ENCODE measurements around the gene NKPD1.

Gene NKPD1

GRCh38 chr19:45145270-45146189, 15.3 kb downstream of the NKPD1 start:
- Histone ChIP-seq H2AFZ (ENCODE audit: low read length, unreplicated experiment) (no peak overlapping the region), H3K4me3 (ENCODE audit: low read depth, low read length) (no peak overlapping the region), H3K4me1 (ENCODE audit: control insufficient read depth, insufficient read depth, low read length, unreplicated experiment) (no peaks in the 10 kb centered on the region), H3K27me3 (ENCODE audit: insufficient read depth, low read length) (no peaks in the 10 kb centered on the region), H3K36me3 (ENCODE audit: insufficient read depth, low read length) (no peaks in the 10 kb centered on the region), H3K79me2 (ENCODE audit: control insufficient read depth, insufficient read depth, low read length, unreplicated experiment) (no peaks in the 10 kb centered on the region), H3K27ac (ENCODE audit: low read depth, low read length) (no peak overlapping the region)

- no peaks in the 10 kb centered on the region for H3K79me2 ChIP-seq (ENCODE audit: control insufficient read depth, insufficient read depth, low read length, unreplicated experiment)
- no peak overlapping the region for H3K4me3 ChIP-seq (ENCODE audit: low read depth, low read length)
- H3K27me3 ChIP-seq (ENCODE audit: insufficient read depth, low read length): no peaks in the 10 kb centered on the region
- no peaks in the 10 kb centered on the region for H3K36me3 ChIP-seq (ENCODE audit: insufficient read depth, low read length)
- H3K27ac ChIP-seq (ENCODE audit: low read depth, low read length): no peak overlapping the region
- H2AFZ ChIP-seq (ENCODE audit: low read length, unreplicated experiment): no peak overlapping the region
- H3K4me1 ChIP-seq (ENCODE audit: control insufficient read depth, insufficient read depth, low read length, unreplicated experiment): no peaks in the 10 kb centered on the region
Measured at GRCh38 chr19:45144431-45145269, 16.1 kb downstream of the NKPD1 start.

GRCh38 chr19:45142726-45143110, 18.1 kb downstream of the NKPD1 start:
- Histone ChIP-seq H2AFZ (ENCODE audit: low read length, unreplicated experiment) (no peak overlapping the region), H3K36me3 (ENCODE audit: insufficient read depth, low read length) (no peaks in the 10 kb centered on the region), H3K4me1 (ENCODE audit: control insufficient read depth, insufficient read depth, low read length, unreplicated experiment) (no peaks in the 10 kb centered on the region), H3K27ac (ENCODE audit: low read depth, low read length) (no peak overlapping the region), H3K4me3 (ENCODE audit: low read depth, low read length) (no peak overlapping the region), H3K79me2 (ENCODE audit: control insufficient read depth, insufficient read depth, low read length, unreplicated experiment) (no peaks in the 10 kb centered on the region), H3K27me3 (ENCODE audit: insufficient read depth, low read length) (no peaks in the 10 kb centered on the region)

GRCh38 chr19:45142016-45142725, 18.6 kb downstream of the NKPD1 start:
- Histone ChIP-seq H3K79me2 (ENCODE audit: control insufficient read depth, insufficient read depth, low read length, unreplicated experiment) (no peaks in the 10 kb centered on the region), H3K4me3 (ENCODE audit: low read depth, low read length) (no peak overlapping the region), H3K36me3 (ENCODE audit: insufficient read depth, low read length) (no peaks in the 10 kb centered on the region), H3K27ac (ENCODE audit: low read depth, low read length) (no peak overlapping the region), H3K27me3 (ENCODE audit: insufficient read depth, low read length) (no peaks in the 10 kb centered on the region), H2AFZ (ENCODE audit: low read length, unreplicated experiment) (no peak overlapping the region), H3K4me1 (ENCODE audit: control insufficient read depth, insufficient read depth, low read length, unreplicated experiment) (no peaks in the 10 kb centered on the region)

- no peaks in the 10 kb centered on the region for H3K79me2 ChIP-seq (ENCODE audit: control insufficient read depth, insufficient read depth, low read length, unreplicated experiment)
- no peaks in the 10 kb centered on the region for H3K27me3 ChIP-seq (ENCODE audit: insufficient read depth, low read length)
- H3K4me1 ChIP-seq (ENCODE audit: control insufficient read depth, insufficient read depth, low read length, unreplicated experiment): no peaks in the 10 kb centered on the region
- H3K27ac ChIP-seq (ENCODE audit: low read depth, low read length): no peak overlapping the region
- no peak overlapping the region for H3K4me3 ChIP-seq (ENCODE audit: low read depth, low read length)
- H2AFZ ChIP-seq (ENCODE audit: low read length, unreplicated experiment): no peak overlapping the region
- no peaks in the 10 kb centered on the region for H3K36me3 ChIP-seq (ENCODE audit: insufficient read depth, low read length)
Measured at GRCh38 chr19:45141203-45141900, 19.4 kb downstream of the NKPD1 start.

GRCh38 chr19:45140533-45140932, 20.2 kb downstream of the NKPD1 start:
- no peak overlapping the region for H2AFZ ChIP-seq (ENCODE audit: low read length, unreplicated experiment)
- H3K79me2 ChIP-seq (ENCODE audit: control insufficient read depth, insufficient read depth, low read length, unreplicated experiment): no peaks in the 10 kb centered on the region
- H3K36me3 ChIP-seq (ENCODE audit: insufficient read depth, low read length): no peaks in the 10 kb centered on the region
- no peak overlapping the region for H3K4me3 ChIP-seq (ENCODE audit: low read depth, low read length)
- H3K27ac ChIP-seq (ENCODE audit: low read depth, low read length): no peak overlapping the region
- no peaks in the 10 kb centered on the region for H3K4me1 ChIP-seq (ENCODE audit: control insufficient read depth, insufficient read depth, low read length, unreplicated experiment)
- H3K27me3 ChIP-seq (ENCODE audit: insufficient read depth, low read length): no peaks in the 10 kb centered on the region

GRCh38 chr19:45140144-45140503, 20.7 kb downstream of the NKPD1 start:
- H2AFZ ChIP-seq (ENCODE audit: low read length, unreplicated experiment): no peak overlapping the region
- no peaks in the 10 kb centered on the region for H3K79me2 ChIP-seq (ENCODE audit: control insufficient read depth, insufficient read depth, low read length, unreplicated experiment)
- H3K4me3 ChIP-seq (ENCODE audit: low read depth, low read length): no peak overlapping the region
- no peaks in the 10 kb centered on the region for H3K27me3 ChIP-seq (ENCODE audit: insufficient read depth, low read length)
- H3K27ac ChIP-seq (ENCODE audit: low read depth, low read length): no peak overlapping the region
- no peaks in the 10 kb centered on the region for H3K36me3 ChIP-seq (ENCODE audit: insufficient read depth, low read length)
- no peaks in the 10 kb centered on the region for H3K4me1 ChIP-seq (ENCODE audit: control insufficient read depth, insufficient read depth, low read length, unreplicated experiment)

GRCh38 chr19:45139286-45140143, 21.3 kb downstream of the NKPD1 start:
- H3K4me3 ChIP-seq (ENCODE audit: low read depth, low read length): no peak overlapping the region
- no peaks in the 10 kb centered on the region for H3K27me3 ChIP-seq (ENCODE audit: insufficient read depth, low read length)
- H3K36me3 ChIP-seq (ENCODE audit: insufficient read depth, low read length): no peaks in the 10 kb centered on the region
- H2AFZ ChIP-seq (ENCODE audit: low read length, unreplicated experiment): no peak overlapping the region
- no peaks in the 10 kb centered on the region for H3K79me2 ChIP-seq (ENCODE audit: control insufficient read depth, insufficient read depth, low read length, unreplicated experiment)
- no peak overlapping the region for H3K27ac ChIP-seq (ENCODE audit: low read depth, low read length)
- H3K4me1 ChIP-seq (ENCODE audit: control insufficient read depth, insufficient read depth, low read length, unreplicated experiment): no peaks in the 10 kb centered on the region

- no peaks in the 10 kb centered on the region for H3K79me2 ChIP-seq (ENCODE audit: control insufficient read depth, insufficient read depth, low read length, unreplicated experiment)
- H3K4me1 ChIP-seq (ENCODE audit: control insufficient read depth, insufficient read depth, low read length, unreplicated experiment): no peaks in the 10 kb centered on the region
- no peak overlapping the region for H2AFZ ChIP-seq (ENCODE audit: low read length, unreplicated experiment)
- no peaks in the 10 kb centered on the region for H3K27me3 ChIP-seq (ENCODE audit: insufficient read depth, low read length)
- no peak overlapping the region for H3K27ac ChIP-seq (ENCODE audit: low read depth, low read length)
- H3K36me3 ChIP-seq (ENCODE audit: insufficient read depth, low read length): no peaks in the 10 kb centered on the region
- H3K4me3 ChIP-seq (ENCODE audit: low read depth, low read length): no peak overlapping the region
Measured at GRCh38 chr19:45138303-45138751, 22.5 kb downstream of the NKPD1 start.
